Stromal cell of bone marrow (primary cell): ENCODE measurements around the gene CYB5A.
"Not testable (repeated sequence)": the region's sequence is repeated elsewhere in the genome, so short reads cannot be mapped to it uniquely, and the experiment has no call there.

Experiments used
- DNase-seq: peaks from one replicate; pipeline ENCODE4 v3.0.0-alpha.2; 2012; ENCODE audit warnings: low read depth

The CYB5A gene, protein sequence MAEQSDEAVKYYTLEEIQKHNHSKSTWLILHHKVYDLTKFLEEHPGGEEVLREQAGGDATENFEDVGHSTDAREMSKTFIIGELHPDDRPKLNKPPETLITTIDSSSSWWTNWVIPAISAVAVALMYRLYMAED

DNA sequence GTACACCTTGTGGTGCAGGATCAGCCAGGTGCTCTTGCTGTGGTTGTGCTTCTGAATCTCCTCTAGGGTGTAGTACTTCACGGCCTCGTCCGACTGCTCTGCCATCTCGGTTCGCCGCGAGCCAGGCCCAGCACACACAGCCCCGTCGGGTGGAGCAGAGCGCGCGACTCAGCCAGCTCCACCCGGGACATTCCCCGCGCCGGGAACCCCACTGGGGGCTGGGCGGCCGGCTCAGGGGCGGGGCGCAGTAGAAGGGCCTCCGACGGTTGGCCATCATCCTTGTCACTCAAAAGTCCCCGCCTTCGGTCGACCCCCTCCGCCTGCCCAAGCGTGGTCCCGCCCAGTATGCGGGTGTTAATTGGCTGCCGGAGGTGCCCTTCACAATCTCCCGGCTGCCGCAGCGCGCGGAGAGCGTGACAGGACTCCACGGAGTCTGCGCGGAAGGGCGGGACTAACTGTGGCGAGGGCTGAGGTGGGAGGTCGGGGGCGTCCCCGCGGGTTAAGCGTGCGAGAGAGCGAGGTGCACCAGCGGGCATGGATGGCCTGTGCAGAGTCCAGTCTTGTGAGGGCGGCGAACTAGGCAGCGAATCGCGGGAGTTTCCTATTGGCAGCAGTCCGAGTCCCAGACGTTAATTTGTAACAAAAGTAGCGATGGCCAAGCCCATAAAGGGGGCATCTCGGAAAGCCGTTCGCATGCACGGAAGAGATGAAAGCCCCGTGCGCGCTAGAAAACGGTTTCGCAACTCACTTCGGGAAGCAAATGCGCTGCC lies at the start of gene CYB5A:
CYB5A (minus strand) TSS at position 193 of the 770 bp plus-strand sequence; CDS start at position 105, 88 bp downstream.
- DNase-seq: peak; percentile 88

DNA sequence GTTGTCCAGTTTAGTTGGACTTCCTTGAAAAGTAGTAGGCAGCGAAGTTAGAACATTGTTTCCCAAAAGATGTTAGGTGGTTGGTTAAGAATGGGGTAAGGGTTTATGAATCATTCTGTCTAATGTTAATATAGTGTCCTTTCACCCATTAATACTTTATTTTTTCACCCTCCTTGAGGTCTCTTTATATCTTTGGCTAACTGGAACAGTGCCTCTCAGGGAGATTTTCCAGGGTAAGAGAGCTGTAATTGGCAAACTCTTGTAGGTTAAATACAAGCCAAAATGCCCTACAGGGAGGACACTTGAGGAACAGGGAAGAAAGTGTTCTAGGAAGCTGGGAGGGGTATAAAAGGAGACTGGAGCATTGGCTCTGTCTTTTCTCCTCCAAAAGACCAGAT lies 46.1 kb upstream of the CYB5A start:
- no peak for DNase-seq

DNA sequence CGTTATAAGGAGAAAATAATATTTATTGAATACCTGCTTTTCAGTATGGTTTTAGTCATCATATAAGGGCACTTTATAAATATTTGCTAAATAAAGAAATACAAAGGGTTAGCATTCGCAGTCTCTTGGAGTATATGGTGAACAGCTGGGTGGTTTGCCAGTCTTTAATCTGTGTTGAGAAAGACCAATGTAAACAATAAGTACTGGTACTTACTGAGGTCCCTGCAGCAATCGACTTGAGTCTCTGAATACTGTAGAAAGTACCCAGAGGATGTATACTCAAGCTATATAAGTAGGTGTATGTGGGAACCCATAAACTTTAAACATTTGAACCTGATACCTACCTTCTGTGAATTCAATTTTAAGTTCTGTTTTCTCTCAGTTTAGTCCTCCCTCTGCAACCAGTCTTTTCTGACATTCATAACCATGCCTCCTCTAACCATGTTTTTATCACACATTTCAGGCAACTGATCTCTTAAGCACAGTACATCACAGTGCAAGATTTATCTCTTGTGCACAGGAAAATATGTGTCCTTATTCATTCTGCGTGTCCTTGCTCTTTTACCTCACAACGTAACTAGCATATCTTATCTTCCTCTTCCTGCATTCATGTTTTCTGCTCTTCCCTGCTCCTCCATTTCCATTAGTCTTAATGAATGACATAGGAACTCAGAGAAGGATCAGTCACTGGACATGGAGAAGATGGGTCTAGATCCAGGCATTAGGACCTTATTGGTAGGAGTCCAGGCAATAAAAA lies 45.6 kb upstream of the CYB5A start:
- DNase-seq: no peak

DNA sequence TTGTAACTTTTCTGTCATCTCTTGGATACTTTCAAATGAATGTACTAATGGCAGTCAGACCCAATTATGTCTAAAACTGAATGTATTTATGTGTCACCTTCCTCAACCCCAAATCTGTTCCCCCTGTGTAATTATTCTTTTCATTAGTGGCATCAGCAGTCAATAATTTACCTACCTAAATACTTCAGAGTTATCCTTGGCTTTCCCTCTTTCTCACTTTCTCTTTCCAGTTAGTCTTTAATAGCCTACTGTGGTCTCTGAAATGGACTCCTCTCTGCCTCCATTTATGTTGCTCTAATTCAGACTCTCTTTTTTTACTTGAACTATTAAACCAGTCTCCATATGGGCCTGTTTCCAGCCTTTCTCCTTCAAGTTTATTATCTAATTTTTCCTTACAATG lies 44.9 kb upstream of the CYB5A start:
- no peak for DNase-seq

DNA sequence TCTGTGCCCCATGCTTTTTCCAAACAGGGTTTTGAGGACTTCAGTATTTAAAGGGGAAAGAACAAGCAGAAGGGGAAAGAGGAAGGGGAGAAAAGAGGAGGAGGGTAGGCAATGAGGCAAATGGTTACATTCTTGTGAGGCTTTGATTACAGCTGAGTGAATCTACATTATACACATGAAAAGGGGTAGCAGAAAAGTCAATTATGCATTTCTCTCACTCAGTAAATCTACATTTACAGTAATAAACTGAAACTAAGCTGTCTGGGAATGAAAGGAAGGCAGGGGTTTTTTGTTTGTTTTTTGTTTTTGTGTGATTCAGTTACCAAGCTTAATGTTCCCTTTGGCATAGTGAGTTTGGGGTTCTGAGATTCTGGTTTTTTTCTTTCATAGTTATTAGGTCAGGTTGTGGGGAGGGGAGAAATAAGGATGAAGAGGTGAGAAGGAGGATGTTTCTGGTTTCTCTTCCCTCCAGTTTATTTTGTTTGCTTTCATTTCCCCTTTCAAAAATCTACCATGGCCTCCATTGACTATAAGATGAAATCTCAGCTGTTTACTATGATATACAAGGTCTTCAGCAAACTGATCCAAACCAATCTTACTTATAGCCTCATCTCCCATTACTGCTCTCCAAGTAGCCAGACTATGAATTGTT lies 42.6 kb upstream of the CYB5A start:
- no peak for DNase-seq

DNA sequence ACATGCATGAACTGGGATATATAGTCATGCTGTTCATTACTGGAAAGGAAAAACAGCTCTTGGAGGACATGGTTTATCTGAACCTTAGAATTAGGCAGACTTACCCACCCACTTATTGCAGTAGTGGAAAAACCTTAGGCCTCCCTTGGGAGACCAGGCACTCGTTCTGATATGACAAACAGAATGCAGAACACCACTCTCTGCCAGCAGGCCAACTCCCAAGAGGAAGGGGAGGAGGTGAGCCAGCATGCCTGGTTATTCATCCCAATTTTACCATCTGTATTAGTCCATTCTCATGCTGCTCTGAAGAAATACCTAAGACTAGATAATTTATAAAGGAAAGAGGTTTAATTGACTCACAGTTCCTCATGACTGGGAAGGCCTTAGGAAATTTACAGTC lies 41.3 kb upstream of the CYB5A start:
- no peak for DNase-seq

DNA sequence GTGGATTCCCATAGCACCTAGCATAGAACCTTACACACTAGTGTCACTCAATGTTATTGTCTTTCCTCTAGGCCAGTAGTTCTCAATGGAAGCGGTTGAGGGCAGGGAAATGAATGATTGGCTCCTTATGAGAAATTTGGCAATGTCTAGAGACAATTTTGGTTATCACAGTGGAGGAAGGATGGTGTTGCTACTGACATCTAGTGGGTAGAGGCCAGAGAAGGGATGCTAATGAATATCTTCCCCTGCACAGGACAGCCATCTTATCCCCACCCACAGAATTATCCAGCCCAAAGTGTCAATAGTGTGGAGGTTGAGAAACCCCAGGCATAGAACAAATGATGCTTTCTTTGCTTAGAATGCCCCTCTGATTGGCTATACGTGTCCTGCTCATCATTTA lies 39.6 kb upstream of the CYB5A start:
- peak; percentile 30 for DNase-seq

DNA sequence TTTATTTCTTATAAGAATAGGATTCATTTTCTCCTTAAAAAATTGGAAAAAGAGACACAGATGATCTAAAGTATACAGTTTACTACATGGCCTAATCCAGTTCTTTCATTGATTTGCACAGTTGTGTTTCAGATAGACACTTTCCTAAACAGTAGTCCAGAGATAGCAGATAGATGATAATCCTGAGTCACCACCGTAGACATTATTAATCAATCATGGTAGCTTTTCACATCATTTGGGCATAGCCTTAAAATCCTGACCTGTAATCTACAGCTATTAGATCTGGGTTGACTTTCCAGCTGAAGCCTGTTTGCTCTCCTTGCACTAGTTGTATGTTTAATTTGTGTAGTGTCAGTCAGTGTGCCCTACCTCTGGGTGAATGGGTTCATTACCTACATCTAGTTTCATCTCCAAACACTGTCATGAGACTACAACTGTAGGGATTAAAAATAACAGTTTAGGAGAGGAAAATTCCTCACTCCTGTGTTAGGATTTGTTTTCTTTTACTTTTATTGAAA lies 38.0 kb upstream of the CYB5A start:
- DNase-seq: no peak

DNA sequence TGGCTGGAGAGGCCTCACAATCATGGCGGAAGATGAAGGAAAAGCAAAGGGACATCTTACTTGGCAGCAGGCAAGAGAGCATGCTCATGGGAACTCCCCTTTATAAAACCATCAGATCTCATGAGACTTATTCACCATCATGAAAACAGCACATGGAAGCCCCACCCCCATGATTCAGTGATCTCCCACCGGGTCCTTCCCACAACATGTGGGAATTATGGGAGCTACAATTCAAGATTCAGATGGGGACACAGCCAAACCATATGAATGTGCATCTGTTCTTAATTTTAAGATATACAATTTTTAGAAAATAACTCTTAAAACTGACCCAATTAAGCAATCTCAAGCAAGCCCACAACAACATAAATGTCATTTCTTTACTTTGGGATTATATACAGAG lies 36.4 kb upstream of the CYB5A start:
- DNase-seq: no peak

DNA sequence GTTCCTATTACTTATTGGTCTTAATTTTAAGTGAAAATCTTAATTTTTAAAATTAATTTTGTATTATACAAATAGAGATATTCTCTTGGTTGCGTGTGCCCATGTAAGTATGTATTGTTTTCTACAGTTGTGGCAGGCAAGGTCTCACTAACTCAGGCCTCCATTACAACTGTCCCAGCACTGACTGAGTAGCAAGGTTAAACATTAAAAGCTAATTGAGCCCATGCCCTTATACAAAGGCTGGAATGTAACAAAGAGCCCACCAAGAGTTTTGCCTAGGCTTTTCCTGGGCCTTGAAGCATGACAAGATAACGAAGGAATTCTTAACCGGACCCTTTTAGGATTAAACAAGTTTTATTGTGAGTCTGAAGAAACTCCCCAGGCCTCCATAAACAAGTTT lies 35.0 kb upstream of the CYB5A start:
- not testable (repeated sequence) for DNase-seq

DNA sequence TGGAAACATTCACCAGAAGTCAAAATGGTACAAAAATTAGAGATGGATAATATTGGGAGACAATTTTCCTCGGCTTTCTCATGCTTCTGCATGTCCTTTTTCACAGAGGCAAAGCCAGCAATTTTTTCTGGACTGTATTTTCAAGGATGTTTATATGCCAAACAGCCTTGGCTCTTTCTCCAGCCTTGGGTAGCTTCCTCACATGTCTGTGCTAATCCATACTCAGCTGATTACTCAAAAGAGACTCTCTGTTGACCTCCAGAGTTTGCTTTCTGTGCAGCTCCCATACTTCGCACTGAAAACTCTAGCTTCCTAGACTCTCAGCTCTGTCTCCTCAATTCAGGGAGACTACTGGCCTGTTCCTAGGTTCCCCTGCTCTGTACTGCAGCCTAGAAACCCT lies 34.5 kb upstream of the CYB5A start:
- DNase-seq: no peak

DNA sequence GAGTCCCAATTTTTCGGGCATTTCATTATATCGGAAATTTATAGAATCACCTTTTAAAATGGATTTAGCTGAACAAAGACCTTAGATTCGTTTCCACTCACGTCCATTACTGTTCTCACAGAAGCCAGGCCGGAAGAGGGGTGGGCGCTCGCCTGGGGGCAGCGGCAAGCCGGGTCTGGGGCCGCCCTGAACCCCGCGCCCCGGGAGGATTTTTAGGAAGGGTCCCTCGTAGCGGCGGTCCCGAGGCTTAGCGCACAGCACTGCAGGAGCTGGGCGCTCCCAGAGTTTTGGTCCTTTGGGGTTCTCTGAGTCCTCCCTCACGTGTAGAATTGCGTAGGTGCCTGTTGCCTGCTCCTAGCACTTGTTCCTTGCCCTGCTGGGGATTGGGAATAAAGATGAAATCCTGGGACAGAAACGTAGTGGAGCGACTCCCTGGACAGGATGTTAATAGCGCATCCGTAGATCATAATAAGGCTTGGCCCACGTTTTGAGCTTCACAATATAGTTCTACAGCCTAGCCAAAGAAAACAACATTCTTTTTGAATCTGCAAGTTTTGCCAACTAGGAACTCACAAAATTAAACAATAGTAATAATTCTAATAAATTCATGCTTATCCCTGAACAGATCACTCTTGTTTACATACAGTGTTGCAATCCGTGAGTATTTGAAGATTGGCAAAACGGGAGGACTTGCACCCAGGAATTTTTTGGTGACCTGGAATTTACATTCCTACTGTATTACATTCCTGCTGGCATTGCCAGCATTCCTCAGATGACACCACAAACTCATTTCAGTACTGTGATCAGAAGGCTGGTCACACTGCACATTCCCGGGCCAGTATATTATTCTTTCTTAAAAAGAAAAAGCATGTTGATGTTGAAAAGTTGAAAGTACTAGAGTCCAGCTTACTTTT lies 24.8 kb upstream of the CYB5A start:
- DNase-seq: no peak

DNA sequence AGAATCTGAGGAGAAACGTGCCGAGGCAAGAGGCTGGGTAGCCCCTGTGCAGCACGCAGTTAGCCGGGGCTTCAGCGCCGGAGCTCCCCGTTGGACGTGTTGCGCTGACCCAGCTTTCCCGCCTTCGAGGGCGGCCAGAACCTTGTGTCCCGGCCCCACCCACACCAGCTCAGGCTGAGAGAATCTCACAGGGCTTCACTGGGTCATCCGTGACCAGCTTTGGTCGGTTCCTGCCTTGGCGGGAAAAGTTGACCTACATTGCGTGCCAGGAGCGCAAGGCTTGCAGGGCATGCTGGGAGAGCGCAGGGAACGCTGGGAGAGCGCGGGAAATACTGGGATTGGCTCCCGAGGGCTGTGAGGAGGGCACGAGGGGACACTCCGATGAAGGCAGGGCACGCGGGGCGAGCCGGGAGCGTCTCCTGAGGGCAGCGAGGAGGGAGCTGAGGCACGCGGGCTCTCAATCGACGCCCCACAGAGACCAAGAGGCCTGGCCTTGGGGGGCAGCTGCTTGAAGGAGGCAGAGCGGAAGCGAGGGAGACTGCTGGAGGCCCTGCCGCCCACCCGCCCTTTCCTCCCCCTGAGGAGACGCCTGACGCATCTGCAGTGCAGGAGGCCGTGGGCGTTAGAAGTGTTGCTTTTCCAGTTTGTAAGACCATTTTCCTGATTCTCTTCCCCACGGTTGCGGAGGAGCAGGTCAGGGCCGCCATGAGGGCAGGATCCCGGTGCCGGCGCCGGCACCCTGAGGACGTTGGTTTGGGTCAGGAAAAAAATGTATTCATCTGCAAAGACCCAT lies 23.9 kb upstream of the CYB5A start, which contains the start of gene C18orf63:
C18orf63 (plus strand) TSS at position 376 of the 793 bp plus-strand sequence. CDS start 2,027 bp downstream, outside the sequence.
- no peak for DNase-seq

DNA sequence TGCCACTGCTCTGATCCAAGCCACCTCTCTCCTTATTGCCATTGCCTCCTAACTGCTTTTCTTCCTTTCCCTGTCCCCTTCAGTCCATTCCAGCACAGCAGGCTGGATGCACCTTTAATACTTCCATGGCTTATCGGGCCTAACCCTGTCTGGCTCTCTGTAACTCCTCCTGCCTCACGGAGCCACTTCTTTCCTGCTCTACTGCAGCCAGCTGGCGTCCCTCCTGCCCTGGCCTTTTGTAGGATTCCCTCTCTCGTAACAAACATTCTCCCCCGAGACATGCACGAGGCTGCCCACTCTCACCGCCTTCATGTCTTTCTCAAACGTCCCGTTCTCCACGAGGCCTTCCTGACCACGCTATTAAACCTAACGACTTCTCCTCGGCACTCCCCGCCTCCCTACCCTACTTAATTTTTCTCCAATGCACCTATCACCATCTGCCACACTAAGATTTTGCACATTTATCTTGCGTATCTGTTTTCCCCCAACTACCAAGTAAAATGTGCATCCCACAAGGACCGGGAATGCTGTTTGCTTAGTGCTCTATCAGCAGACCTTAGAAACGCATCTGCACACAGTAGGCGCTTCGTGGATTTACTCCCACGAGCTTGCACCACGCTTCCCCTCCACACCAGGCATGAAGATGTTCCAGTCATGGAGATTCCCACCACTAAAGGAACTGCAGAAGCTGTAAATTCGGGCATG lies 23.1 kb upstream of the CYB5A start:
- no peak for DNase-seq

DNA sequence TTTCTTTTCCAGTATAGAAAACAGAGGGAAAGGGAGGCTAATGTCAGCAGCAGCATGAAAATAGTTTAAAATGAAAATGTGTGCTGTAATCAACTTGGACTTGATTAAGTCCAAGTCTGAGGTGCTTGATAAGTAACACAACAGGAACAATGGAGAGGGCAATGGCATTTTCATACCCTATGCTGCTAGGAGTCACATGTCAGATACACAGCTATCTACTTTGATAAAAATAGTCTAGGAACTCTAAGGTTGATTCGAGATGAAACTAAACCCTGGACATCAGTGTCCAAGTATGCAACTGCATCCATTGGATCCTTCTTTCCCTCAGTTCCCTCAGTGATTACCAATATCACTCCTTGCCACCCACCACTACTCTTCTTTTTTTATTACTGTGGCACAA lies 19.2 kb upstream of the CYB5A start:
- no peak for DNase-seq

DNA sequence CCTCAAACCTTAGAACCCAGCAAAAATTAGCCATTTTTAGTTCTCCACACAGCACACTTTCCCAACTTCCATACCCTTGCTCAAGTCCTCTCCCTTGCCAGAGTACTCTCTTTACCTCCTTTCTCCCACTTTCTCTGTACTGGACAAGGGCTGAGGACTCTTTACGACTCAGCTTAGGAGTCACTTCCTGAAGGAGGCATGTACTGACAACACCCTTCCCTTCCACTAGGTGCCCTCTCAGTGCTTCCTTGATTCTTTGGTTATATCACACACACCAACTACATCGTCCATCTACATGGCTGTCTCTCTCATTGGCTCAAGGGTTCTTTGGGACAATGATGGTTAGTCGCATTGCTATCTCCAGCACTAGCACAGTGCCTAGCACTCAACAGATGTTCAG lies 18.6 kb upstream of the CYB5A start:
- peak; percentile 28 for DNase-seq

DNA sequence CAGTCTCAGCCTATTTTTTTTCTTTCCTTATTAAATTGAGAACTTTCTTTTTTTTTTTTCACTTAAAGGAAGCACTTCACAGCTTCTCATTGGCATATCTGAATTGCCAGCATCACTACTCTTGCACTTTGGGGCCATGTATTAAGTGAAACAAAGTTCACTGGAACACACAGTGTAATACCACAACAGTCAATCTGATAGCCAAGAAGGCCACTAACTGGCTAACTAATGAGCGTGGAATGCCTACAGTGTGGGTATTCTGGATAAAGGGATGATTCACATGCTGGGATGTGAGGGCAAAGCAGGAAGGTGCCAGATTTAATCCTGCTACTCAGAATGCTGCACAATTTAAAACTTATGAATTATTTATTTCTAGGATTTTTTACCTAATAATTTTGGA lies 12.2 kb upstream of the CYB5A start:
- DNase-seq: peak; percentile 41

DNA sequence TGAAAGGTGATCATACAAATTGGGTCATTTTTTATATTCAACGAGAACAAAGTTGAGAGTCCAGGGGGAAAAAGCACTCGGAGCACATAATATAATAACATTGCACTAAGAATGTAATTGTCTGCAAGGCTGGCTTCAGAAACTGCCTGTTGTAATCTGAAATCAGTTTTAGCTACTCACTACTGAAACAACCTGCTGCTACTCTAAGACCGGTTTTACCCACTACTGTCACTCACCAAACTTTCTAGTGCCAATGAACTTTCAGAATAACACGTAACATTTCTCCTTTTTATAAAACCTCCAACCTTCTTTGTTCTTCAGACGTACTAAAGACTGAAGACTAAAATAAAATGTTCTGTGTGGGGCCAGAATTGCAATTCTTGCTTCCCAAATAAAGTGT lies 11.5 kb upstream of the CYB5A start:
- DNase-seq: no peak

DNA sequence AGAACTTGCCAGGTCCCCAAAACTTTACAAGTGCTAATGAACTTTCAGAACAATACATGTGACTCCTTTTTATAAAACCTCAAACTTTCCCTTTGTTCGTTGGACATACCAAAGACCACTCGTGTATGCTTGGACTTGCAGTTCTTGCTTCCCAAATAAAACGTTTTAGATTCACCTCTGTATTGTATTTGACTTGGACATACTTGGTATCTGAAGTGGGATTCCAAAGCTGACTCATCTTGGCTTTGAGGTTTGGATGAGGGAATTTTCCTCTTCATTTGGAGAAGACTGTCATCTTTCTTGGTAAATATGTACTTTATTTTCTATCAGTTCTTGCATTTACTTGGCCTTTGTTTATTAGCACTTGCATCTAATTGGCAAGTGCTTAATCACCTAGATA lies 8.0 kb upstream of the CYB5A start:
- DNase-seq: no peak

DNA sequence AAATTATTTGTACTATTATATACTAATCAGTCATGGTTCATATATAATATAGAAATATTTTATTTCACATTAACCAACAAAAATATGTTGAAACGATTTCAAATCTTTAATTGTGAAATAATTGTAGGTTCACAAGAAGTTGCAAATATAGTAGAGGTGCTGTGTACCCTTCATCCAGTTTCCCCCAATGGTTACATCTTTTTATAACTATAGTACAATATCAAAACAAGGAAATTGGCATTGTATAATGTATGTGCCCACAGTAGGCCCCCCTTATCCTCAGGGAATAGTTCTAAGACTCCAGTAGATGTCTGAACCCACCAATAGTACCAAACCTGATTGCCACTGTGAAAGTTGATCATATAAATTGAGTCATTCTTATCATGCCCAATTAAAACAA lies 7.4 kb upstream of the CYB5A start:
- DNase-seq: no peak
